ENCODE results near the gene KCNJ5.

DNA sequence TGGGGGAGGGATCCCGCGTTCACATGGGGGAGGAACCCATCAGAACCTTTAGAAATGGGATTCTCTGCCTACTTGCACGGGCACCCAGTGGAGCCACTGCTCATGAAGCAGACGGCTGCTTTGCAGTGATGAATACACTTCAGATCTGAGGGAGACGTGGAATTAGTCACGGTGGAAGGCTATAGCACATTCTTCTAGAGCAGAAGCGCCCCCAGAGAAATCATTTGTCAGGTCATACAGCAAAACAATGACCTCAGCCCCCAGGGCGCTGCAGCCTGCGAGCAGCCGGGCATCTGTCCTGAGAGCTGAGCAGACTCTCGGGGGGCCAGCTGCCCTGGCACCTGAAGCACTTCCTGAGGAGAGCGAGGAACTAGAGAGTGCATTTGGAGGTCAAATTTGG, 38.8 kb downstream of the KCNJ5 start:
- TF ChIP-seq EZH2phosphoT487 (IDR thresholded peaks at IDR 0.05; ENCODE audit: insufficient read depth, low read depth) = no peak
- no peak for TF ChIP-seq EZH2 (IDR thresholded peaks at IDR 0.05; ENCODE audit: insufficient read depth, poor library complexity, severe bottlenecking)
